HCT116 (cell line): ENCODE measurements around the gene MLLT3.

Source experiments
- CTCF ChIP-seq, 3 experiments: fragments of 200-600 bp in 1 of 3; sonication (generic) in 1 of 3; IDR thresholded peaks in 2 of 3; conservative IDR thresholded peaks in 1 of 3; 2 replicates each; pipeline ENCODE4 v1.5.1; 2012 to 2017; ENCODE audit warnings: low read depth in 2 of 3, low read length in 2 of 3, antibody characterized with exemption in 1 of 3, borderline replicate concordance in 1 of 3, control low read depth in 1 of 3, mild to moderate bottlenecking in 1 of 3, mixed read lengths in 1 of 3, mixed run types in 1 of 3, moderate library complexity in 1 of 3; ENCODE audit not compliant: insufficient read depth in 1 of 3
- POLR2A ChIP-seq: IDR thresholded peaks from 2 replicates; pipeline ENCODE4 v1.7.0; 2011; ENCODE audit warnings: borderline replicate concordance; ENCODE audit not compliant: insufficient read depth, insufficient read length; ENCODE audit errors: extremely low read depth

- TF ChIP-seq CTCF (IDR thresholded peaks at IDR 0.05 in 2 of 3, conservative IDR thresholded peaks at IDR 0.05 in 1 of 3; ENCODE audit: borderline replicate concordance in 1 of 3, insufficient read depth in 1 of 3, low read depth in 2 of 3, low read length in 2 of 3) (no peak), POLR2A (no peak)
Observed at GRCh38 chr9:20558566-20559016, 63.7 kb downstream of the MLLT3 start.
